ENCODE results near the gene TRPC4AP.

The TRPC4AP gene

GRCh38 chr20:35013421-35014411 lies 78.9 kb downstream of the TRPC4AP start:
- DNase-seq (ENCODE audit: low read depth) = no peak

- DNase-seq (ENCODE audit: low read depth) = peak; percentile 42
Observed at GRCh38 chr20:35012227-35013069, 80.2 kb downstream of the TRPC4AP start.

GRCh38 chr20:35011589-35012226 lies 80.9 kb downstream of the TRPC4AP start:
- no peak for DNase-seq (ENCODE audit: low read depth)

GRCh38 chr20:35010405-35011192 lies 82.0 kb downstream of the TRPC4AP start:
- DNase-seq (ENCODE audit: low read depth) = no peak

GRCh38 chr20:35009665-35010328 lies 82.8 kb downstream of the TRPC4AP start:
- no peak for DNase-seq (ENCODE audit: low read depth)

GRCh38 chr20:35008411-35009342 lies 83.9 kb downstream of the TRPC4AP start:
- no peak for DNase-seq (ENCODE audit: low read depth)

GRCh38 chr20:35007891-35008290 lies 84.7 kb downstream of the TRPC4AP start:
- DNase-seq (ENCODE audit: low read depth) = no peak

GRCh38 chr20:35007413-35007812 lies 85.2 kb downstream of the TRPC4AP start:
- DNase-seq (ENCODE audit: low read depth) = no peak

GRCh38 chr20:35006531-35006971 lies 86.1 kb downstream of the TRPC4AP start:
- no peak for DNase-seq (ENCODE audit: low read depth)

- no peak for DNase-seq (ENCODE audit: low read depth)
Observed at GRCh38 chr20:35006009-35006408, 86.6 kb downstream of the TRPC4AP start.

GRCh38 chr20:35005463-35005961 lies 87.1 kb downstream of the TRPC4AP start:
- no peak for DNase-seq (ENCODE audit: low read depth)

- DNase-seq (ENCODE audit: low read depth) = no peak
Observed at GRCh38 chr20:35004749-35005462, 87.7 kb downstream of the TRPC4AP start.

- DNase-seq (ENCODE audit: low read depth) = no peak
Observed at GRCh38 chr20:35004051-35004725, 88.4 kb downstream of the TRPC4AP start.

GRCh38 chr20:35003211-35004031 lies 89.2 kb downstream of the TRPC4AP start:
- no peak for DNase-seq (ENCODE audit: low read depth)

GRCh38 chr20:35002426-35003210 lies 90.0 kb downstream of the TRPC4AP start:
- DNase-seq (ENCODE audit: low read depth) = no peak

- DNase-seq (ENCODE audit: low read depth) = no peak
Observed at GRCh38 chr20:35001596-35002362, 90.8 kb downstream of the TRPC4AP start.

All from iris pigment epithelial cell (primary cell).